Right forelimb (tissue), 1 donor: ENCODE measurements around the gene LGALSL.
"Not testable (repeated sequence)": the region's sequence is repeated elsewhere in the genome, so short reads cannot be mapped to it uniquely, and the experiment has no call there.

Source experiments
- DNase-seq: peaks from one replicate; pipeline ENCODE4 v3.0.0-alpha.2; 2018

LGALSL gene

DNA sequence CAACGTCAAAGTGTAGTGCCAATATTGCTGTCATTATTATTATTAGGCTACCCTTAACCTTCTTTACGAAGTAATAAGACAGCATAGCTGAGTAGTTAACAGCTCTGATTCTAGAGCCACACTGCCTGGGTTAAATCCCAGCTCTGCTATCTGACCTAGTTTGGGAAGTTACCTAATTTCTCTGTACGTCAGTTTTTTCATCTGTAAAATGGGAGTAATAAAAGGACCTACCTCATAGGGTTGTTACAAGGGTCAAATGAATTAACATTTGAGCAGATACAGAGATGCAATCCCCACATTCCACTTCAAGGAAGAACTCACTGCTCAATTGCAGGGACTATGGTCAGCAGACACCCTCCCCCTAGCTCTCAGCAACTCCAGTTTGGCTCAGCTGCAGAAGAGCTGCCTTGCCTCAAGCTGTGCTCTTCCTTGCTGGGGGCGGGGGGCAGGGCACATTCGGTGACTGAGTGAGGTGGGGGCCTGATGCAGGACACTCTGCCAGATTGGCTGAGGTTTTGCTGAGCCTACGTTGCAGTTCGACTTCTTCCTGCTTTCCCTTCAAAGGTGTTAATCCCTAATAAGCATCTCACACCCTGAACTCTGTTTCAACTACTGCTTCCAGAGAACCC is 11.0 kb upstream of the LGALSL start:
- no peak for DNase-seq

- not testable (repeated sequence) for DNase-seq
Observed at GRCh38 chr2:64445970-64446369, 8.0 kb upstream of the LGALSL start.

DNA sequence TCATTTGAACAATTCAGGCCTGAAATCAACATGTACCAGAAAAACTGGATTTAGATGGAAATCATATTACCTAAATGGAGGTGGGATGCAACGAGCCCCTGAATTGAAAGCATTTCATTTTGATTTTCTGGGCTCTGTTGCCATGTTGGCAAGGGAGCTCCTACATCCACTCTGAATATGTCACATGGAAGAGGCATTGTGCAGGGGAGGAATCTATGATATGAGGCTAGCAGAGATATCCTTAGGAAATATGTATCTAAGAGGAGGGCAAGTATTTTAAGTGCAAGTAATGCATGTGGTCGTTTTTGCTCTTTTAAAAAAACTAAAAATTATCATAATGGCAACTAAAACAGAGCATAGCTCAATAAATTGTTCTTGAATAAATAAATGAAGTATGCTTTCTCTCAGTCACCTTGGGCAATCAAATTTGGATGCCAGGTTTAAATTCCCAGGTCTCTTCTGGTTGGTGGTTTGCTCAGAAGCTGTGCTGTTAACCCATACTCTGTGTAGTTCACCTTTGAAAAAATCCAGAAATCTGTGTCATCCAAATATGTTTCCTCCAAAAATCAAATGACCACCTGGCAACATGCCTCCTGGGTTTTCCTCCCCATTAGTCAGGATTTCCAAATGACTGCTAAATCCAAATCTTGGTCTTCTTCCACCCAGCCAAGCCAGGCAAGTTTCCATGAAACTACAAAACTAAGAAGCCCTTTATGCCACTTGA is 6.5 kb upstream of the LGALSL start:
- DNase-seq: no peak

DNA sequence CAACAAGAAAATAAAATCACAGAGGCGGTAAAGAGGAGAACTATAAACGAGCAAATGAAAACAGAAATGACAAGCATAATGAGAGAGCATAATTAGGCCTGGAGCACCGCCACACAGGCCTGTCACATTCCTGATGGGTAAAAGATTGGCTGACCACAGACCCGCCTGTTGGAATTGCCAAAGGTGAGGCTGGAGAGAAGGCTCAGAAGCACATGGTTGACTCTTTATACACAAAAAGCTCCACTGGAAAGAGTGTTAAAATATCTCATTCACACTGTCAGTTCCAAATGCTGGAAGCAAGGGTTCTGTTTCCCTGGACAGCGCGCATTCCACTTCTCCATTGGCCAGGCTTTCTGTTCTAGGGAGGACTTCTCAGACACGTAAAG is 5.9 kb upstream of the LGALSL start:
- no peak for DNase-seq

- no peak for DNase-seq
Observed at GRCh38 chr2:64451051-64451450, 2.9 kb upstream of the LGALSL start.

DNA sequence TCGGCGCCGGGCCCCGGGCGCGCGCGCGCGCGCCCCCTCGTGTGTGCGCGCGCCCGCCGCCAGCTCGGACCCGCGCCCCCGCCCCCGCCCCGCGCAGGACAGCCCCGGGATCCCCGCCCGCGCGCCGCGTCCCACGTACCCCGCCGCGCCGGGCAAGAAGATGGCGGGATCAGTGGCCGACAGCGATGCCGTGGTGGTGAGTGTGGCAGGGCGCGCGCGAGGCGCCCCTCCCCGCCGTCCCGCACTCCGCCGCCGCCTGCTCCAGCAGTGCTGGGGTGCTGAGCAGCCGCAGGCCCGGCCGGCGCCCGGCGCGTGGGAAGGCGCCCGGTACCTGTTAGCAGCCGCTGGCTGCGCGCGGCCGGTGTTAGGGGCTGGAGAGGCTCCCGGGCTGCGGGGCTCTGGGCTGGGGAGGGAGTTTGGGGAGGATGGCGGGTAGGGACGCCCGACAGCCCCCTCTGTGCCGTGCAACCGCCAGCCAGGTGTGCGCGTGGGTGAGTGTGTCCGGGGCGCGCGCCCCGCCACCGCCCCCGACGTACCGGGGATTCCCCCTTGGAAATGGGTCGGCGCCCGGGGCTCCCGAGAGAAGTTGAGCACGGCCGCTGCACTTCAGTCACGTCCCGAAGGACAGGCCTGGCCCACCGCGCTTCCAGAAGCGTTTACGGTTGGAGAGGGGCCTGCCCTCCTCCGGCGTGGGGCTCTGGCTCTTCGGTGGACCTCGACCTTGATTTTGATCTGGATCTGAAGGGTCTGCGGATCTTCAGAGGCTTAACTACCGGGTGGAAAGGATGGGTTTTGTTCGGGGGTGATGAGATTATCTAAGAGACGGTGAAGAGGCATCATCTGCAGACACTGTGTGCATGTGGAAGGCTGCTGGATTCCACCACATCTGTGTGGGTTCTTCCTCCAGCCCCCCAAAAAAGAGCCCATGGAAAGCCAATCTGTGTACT is 697 bp downstream of the LGALSL start:
- no peak for DNase-seq

- DNase-seq: no peak
Observed at GRCh38 chr2:64455545-64455944, 1.6 kb downstream of the LGALSL start.

GRCh38 chr2:64456293-64456692 is 2.3 kb downstream of the LGALSL start:
- DNase-seq: no peak

GRCh38 chr2:64457524-64457923 is 3.6 kb downstream of the LGALSL start:
- DNase-seq: no peak

- DNase-seq: no peak
Observed at GRCh38 chr2:64459575-64459974, 5.6 kb downstream of the LGALSL start.

GRCh38 chr2:64460330-64460729 is 6.4 kb downstream of the LGALSL start:
- DNase-seq: no peak

DNA sequence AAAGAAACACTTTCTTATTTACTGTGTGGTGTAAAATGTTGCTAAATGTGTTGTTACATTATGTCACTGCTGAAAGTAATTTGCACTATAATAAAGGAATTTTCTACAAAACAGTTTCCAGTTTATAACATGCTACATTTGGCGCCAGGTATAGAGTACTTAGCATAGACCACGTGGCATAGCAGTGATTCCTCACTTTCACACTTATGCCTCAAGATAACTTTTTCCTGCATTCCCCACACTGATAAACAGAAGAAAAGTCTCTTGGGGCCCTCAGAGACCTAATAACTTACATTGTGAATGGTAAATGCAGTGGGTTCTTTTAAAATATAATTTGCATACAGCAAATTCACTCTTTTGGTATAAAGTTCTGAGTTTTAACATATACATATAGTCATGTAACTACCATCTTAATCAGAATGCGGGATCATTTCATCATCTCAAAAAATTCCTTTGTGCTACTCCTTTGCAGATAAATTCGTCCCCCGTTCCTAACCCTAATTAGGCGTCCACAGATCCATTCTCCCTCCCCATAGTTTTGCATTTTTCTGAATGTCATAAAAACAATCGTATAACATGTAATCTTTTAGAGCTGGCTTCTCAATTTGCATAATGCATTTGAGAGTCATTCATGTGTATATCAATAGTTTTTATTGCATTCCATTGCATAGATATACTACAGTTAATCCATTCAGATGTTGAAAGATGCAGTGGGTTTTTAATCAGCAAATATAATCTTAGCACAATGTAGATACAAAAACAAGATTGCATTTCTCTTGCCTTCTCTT is 7.5 kb downstream of the LGALSL start:
- DNase-seq: no peak

GRCh38 chr2:64462171-64462570 is 8.2 kb downstream of the LGALSL start:
- no peak for DNase-seq

GRCh38 chr2:64462940-64463700 is 9.2 kb downstream of the LGALSL start:
- no peak for DNase-seq

GRCh38 chr2:64463781-64464180 is 9.8 kb downstream of the LGALSL start:
- no peak for DNase-seq

- no peak for DNase-seq
Observed at GRCh38 chr2:64466478-64467085, 12.6 kb downstream of the LGALSL start.

DNA sequence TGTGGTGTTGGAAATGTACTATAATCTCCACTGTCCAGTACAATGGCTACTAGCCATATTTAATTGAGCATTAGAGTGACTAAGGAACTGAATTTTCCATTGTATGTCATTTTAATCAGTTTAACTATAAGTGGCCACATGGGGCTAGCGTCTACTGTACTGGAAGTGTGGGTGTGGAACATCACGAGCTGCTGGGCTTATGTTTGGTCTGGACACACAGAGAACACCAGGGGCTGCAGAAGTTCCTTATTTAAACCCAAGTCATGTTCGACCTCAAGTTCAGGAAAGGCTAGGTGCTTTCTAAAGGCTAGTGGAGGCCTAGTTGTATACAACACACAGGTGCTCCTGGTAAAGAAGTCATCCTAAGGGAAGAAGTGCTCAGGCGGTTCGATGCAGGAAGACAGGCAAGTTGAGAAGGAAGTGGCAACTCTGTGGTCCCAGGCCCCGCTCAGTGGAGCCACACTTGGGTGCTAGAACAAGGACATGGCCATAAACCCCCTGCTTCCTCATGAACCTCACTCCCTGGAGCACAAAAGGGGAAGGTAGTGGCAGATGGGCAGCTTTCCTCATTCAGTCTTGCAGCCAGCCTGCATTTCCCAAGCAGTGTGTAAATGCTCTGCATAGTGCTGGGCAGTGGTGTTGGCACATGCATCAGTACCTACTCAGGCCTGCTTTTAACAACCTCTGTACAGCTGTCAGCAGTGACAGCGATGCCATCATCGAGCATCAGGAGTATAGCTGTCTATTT is 13.3 kb downstream of the LGALSL start:
- DNase-seq: no peak

- no peak for DNase-seq
Observed at GRCh38 chr2:64469261-64469660, 15.3 kb downstream of the LGALSL start.

DNA sequence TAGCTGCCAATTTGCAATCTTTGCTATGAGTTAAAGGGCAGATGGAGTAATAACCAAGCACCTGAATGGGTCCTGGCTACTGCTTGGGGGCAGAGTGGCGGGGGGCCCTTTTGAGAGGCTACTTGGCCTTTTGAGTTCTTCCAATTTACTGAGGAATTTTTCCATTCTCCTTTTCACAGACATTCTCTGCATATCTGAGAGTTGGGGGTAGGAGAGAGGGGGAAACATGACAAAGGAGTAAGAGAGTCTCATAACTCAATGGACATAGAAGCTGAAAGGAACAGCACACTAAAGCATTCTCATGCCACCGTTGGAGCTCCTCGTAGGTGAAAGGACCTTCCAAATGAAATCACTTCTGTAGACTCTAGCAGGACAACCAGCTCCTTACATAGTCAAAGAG is 16.1 kb downstream of the LGALSL start:
- no peak for DNase-seq

DNA sequence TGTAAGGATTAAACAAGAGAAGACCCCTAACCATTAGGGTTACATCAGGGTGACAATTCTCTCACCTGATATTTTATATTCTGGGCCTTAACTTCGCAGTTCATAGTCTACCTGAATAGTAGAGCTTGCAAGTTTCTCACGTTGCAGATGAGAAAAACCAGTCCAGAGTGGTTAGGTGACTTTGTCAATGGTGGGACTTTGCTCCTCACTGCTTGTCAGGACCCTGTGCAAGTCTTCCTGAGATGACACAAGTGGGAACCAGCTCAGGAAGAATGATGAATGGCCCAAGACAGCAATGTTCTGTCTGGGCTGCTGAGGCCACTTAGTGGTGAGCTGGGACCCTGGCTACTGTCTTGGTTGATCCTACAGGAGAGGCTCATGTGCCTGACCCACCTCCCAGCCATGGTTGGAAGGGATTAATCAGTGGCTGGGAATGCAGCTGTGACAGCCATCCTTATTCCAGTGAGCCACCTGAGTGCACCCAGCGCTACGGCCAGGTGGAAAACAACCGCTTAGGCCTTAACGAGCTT is 16.9 kb downstream of the LGALSL start:
- no peak for DNase-seq

- DNase-seq: no peak
Observed at GRCh38 chr2:64471600-64471999, 17.6 kb downstream of the LGALSL start.
